NCI-H524 treated with DMSO at 0.1 percent for 48 hours (cell line): ENCODE measurements around the gene ANTXRL.
"Not testable (repeated sequence)": the region's sequence is repeated elsewhere in the genome, so short reads cannot be mapped to it uniquely, and the experiment has no call there.

ENCODE experiments used
- DNase-seq: peaks from one replicate; lab custom pipeline; 2025; lab: John Stamatoyannopoulos, UW

Gene ANTXRL

DNA sequence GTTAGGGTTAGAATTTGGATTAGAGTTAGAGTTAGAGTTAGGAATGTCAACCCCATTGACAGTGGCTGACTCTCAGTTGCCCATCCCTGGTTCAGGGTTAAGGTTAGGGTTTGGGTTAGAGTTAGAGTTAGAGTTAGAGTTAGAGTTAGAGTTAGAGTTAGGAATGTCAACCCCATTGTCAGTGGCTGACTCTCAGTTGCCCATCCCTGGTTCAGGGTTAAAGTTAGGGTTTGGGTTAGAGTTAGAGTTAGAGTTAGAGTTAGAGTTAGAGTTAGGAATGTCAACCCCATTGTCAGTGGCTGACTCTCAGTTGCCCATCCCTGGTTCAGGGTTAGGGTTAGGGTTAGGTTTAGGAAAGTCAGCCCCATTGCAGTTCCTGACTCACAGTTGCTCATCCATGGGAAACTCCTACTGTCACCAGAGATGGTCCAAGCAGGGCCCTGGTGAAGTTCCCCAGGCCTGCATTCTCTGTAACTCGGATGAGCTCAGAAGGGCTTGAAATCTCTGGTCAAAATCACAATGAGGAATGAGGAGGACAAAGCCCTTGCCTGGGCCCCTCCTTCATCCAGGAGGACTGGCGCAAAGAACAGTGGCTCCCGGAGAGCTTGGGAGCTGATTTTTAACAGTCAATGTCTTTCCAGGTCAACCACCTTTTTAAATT is 8.7 kb downstream of the ANTXRL start:
- DNase-seq = not testable (repeated sequence)

DNA sequence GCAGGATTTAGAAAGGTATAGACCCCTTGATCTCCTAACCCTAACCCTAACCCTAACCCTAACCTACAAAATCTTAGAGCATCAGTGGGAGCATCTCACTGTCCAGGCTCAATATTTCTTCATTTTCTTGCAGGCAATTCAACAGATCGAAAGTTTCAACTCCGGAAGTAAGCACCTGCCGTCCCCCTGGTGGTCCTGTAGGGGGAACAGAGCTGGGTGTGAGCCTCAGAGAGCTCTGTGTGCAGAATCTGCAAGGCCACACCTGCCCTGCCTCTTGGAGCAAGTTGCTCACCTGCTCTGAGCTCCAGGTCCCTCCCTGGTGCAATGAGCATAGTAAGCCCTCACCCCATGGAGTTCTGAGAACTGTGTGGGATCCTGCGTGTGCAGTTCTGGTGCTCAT is 9.3 kb downstream of the ANTXRL start:
- DNase-seq = not testable (repeated sequence)

DNA sequence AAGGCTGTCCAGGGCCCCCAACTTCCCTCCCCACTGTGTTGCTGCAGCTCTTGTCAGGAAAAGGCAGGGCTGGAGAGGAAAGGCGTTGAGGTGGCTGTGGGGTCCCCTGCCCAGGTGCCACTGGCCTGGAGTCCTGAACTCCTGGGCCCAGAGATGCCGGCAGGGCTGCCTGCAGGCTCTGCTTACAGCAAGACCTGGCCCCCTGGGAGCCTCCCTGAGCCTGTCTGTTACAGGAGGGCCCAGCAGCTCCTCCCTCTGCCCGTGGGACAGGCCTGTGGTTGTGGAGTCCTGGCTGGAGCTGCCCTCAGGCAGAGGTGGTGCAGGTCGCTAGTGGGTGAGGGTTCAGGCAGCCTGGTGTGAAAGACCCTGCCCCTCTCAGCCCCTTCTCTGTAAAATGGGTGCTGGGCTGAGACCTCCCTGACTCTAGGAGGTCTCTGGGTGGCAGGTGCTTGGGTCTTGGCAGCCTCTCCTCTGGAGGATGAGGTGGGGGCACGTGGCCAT is 9.9 kb downstream of the ANTXRL start:
- no peak for DNase-seq

DNA sequence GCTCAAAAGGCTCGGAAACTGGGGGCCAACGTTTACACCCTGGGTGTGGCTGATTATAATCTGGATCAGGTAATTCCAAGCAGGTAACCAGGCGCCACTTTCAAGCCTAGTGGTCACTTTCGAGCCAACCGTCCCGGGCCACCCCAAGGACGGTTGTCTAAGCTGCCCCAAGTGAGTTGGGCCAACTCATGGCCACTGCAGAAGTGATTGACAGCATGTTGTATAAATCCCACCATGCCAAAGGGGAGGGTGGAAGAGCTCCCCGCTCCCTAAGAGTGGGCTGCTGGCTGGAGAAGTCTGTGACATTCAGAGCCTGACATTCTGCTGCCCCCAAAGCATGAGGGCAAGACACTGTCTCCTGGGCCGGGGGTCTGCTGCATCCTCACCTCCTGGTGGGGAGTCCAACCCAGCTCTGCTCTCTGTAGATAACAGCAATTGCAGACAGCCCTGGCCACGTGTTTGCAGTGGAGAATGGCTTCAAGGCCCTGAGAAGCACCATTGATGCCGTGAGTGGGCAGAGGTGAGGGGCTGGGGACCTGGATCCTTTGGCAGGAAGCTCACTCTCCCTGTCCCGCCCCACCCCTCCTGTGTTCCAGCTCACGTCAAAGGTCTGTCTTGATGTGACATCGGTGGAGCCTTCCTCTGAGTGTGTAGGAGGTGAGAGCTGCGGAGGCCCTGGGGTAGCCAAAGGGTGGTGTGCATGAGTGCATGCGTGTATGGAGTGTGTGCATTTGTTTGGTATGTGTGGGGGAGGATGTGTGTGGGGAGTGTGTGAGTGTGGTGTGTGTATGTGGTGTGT is 10.8 kb downstream of the ANTXRL start:
- no peak for DNase-seq

DNA sequence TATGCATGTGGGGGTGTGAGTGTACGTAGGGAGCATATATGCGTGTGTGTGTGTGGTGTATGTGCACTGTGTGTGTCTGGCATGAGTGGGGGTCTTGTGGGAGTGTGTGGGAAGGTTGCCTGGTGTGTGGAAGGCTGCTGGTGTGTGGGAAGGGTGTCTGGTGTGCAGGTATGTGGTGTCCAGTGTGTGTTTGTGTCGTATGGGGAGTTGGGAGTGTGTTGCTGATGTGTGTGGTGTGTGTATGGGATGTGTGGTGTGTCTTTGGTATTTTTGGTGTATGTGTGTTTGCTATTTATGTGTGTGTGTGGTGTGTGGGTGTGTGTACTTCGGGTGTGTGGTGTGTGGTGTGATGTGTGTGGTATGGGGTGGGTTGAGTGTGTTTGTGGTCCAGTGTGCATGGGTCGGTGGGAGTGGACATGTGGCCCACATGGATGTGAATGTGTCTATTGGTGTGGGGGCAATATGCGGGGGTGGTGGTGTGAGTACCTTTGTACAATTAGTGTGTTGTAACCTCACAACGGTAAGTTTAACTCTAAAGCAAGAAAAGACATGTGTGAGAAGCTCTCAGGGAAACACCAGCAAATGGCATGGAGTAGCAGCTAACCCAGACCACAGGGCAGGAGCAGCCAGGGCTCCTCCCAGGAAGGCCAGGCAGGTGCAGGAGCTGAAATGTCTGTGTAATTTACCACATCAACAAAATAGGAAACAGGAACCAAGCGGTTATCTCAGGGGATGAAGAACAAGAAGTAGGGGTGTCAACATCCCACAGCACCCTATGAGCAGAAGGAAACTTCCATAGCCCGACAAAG is 11.9 kb downstream of the ANTXRL start:
- no peak for DNase-seq

DNA sequence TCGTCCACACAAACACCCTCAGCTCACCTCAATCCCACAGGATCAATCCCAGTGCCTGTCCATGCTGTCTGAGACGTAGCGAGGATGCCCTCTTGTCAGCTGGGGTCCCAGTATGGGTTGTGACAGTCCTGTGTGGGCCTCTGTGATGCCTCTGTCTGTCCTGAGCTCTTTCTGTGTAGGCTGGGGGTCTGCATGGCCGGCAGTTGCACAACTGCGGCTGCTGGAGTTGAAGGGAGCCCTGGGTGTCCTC is 12.4 kb downstream of the ANTXRL start:
- DNase-seq = no peak

DNA sequence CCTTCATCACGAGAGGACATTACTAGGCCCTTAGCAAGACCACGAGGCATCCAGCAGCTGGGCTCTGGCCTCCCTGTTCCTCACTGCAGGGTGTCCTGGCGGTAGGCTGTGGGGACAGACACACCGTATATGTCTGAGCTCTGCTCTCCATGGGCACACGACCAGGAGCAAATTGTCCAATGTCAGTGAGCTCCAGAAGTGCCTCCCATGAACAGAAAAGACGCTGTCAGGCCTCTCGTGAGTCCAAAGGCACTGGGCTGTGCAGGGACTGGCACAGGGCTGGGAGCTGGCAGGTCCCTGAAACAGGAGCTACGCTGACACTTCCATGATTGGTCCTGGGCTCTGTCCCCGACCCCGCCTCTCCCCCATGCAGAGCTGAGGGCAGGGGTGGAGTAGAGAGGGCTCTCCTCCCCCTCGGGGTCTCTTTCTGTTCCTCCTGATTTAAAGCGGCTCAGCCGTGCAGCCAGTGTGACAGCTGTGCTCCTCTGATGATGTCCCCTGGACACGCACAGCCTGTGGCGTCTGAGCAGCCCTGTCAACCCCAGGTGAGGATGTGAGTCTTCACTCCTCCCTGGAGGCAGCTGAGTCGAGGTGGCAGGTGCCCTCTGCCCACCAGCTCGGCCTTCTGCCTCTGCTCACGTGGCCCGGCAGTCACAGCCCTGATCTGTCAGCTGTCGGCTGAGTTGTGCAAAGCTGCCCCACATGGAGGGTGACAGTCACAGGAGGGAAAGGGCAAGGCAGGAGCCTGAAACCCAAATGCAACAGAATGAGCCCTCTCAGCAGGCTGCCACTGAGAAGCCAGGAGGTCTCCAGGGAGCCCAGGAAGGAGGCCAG is 13.0 kb downstream of the ANTXRL start:
- DNase-seq = no peak

DNA sequence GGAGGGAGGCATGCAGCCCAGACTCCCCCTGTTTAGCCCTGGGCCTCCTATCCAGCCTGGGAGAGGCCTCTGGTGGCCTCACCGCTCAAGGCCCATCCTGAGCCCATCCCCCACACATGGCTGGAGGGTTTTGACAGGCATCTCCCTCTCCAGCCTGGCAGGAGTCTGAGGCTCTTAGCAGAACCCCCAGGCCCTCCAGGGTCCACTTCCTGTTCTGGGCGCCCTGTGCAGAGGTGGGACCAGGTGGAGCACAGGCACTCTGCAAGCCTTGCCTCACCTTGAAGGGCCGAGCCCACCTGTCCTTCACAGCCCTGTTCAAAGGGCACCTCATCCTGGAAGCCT is 13.5 kb downstream of the ANTXRL start:
- not testable (repeated sequence) for DNase-seq

DNA sequence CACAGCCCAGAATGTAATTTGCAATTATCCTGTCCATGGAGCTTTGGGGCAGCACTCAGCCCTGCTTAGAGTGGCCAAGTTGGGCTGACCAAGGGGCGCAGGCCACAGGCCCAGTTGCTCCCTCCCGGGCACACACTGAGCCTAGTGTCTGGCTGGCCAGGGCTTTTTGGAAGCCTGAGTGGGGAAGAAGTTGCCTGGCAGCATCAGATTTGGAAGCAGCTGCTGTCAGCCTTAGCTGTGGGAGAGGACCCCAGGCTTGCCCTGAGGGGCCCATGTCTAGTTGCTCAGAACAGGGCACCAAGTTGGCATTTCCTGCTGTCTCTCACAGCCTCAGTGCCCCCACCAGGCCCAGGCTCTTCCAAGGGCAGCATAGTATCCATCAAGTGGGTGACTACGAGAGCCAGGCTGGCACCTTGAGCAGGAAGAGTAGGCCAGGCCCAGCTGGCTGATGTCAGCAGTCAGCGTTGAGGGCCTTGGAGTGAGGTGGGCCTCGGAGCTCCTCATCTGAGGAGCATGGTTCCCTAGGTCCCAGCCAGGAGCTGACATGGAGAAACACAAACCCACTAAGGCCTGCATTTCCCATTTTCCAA is 14.4 kb downstream of the ANTXRL start:
- DNase-seq = no peak

DNA sequence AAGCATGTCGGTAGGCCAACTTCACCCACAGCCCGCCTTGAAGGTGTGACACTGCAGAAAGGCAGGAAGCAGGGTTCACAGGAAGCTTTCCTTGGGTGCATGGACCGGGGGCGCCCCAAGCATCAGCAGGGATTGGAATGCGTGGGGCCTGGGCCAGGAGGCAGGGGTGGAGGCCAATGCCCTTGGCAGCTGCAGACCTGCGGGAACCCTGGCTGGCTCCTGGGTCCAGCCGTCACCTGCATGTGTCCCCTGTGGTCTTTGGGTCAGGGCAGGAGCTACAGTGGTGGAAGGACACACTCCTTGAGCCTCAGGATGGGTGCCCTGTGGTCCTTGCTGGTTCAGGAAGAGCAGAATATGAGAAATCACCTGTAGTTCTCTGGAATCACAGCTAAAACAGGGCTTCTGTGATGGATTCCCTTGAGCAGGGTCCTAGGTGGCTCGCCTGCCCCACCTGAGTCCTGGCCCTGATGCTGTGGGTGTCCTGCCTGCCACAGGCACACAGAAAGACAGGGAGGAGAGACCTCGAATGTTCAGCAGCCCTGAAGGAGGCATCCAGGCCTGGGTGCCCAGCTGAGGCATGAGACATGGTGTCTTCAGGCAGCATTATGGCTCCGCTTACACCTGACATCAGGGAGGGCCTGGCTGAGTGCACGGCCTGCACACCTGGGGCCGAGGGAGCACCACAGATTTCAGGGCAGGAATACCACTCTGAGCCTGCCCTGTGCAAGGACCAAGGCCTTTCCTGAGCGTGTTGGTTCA is 15.1 kb downstream of the ANTXRL start:
- no peak for DNase-seq

DNA sequence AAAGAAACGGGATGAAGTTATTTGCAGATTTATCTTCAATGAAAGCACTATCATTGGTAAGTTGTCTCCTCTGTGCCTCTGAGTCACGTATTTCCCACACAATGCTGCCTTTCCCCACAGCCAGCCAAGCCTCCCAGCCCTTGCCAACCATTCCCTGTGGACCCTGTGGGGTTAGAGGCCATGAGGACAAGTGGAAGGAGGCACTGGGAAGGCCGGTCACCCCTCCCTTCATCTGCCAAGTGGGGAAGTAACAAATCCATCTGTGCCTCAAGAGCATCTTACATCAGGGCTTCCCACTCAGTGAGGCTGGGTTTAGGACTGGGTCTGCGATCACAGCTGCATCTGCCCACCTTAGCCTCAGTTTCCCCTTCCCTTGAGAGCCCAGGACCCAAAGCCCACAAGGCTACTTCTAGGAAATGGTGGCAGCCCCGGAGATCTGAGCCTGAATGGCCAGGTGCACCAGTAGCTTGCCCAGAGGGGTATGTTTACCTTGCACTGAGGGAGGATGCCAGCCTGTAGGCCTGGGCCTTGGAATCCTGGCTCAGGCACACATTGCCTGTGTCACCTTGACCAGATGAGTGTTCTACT is 16.1 kb downstream of the ANTXRL start:
- DNase-seq = not testable (repeated sequence)

DNA sequence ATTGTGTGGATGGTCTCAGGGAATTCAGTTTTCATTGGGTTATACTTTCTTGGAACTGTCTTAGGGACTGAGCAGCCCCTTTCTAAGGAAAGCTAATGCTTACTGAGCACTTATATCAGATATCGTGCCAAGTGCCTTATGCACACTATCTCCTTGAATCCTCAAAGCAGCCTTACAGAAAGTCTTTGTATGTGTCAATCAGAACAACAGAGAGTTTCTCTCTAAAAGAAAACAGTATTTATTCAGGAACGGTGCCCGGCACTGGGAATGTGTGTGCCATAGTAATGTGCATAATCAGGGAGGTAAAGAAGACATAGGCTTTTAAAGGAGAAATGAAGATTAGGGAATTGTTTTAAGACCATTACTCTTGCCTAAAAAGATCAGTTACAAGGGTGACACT is 17.3 kb downstream of the ANTXRL start:
- DNase-seq = no peak

DNA sequence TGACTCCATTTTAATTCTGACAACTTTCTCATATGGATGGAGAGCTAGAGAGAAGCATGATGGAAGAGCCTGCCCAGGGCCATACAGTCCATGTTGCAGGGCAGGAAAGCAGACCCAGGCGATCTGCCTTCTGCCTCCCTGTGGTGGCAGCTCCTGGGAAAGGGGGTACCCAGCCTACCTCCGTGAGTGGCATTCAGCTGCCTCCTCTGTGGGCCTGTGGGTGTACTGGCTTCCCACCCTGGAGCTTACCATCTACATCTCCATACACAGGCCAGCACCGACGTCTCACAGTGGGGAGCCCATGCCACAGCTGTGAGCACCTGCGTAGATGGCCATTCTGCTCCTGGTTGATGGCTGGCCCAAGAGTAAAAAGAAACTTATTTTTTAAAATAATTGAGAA is 17.9 kb downstream of the ANTXRL start:
- not testable (repeated sequence) for DNase-seq

DNA sequence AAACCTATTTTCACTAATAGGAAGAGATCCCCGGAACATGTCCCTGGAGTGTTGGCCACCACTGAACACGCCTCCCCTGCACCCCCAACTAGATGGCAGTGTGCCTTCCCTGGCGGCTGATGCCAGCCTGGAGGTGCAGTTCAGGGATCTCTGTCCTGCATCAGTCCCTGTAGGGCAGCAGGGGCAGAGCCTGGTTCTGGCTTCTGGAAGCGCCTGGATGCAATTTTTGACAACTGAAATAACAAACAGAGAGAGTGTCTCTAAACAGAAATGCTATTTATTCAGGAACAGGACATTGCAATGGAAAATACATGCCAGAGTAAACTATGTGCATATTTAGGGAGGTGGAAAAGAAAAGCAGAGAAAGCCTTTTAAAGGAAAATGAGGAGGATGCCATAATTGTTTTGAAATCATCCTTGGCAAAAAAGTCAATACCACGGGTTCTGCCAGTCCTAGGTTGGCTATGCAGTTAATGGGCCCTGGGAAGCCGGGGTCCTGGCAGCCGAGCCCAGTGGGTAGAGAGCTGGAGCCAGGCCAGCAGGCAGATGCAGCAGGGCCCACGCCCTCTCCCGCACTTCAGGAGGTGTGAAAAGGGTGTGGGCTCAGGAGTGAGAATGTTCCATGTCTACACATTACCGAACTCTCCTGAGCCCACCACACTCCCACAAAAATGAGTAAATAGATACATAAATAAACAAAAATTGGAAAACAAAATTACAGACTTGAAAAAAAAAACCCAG is 18.5 kb downstream of the ANTXRL start:
- DNase-seq = no peak

DNA sequence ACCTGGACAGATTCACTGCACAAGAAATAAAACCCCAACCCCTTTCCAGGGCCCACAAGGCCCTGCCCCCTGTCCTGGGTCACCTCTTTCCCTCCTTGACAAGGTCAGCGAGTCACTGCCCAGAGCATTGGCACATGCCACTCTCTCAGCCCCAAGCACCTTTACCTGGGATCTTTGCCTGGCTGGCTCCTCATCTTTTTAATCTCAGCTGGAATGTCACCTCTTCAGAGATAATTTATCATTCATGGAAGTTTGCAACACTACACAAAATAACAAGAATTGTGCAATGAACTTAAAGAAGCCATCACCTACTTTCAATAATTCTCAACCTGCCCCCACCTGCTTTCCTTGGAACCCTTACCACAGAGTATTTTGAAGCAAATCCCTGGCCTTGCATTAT is 19.2 kb downstream of the ANTXRL start:
- no peak for DNase-seq

DNA sequence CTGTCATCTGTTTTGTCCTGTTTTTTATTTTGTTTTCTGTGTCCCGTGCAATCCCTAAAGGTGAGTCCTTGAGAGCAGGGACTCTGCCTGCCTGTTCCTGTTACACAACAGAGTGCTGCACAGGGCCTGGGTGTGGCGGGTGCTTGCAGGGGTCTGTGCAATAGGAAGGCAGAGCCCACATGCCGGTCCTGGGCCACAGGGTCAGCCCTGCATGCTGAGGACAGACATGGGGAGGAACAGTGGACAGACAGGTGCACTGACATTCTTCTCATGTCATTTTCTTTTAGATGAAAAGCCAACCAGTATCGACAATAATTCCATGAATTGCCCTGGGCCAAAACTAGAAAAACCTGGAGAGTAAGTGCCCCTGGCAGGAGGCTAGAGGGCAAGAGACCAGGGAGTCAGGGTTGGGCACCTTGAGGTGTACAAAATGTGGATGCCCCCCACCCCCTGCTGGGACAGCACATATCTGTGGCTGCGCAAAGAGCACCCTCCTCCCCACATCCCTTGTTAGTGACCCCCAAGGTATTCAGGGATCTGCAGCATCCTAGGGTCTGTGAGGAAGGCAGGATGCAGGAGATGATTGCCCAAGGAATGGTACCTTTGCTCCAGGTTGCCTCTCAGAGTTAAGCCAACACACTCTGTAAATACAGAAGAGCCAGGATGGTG is 19.9 kb downstream of the ANTXRL start:
- no peak for DNase-seq

DNA sequence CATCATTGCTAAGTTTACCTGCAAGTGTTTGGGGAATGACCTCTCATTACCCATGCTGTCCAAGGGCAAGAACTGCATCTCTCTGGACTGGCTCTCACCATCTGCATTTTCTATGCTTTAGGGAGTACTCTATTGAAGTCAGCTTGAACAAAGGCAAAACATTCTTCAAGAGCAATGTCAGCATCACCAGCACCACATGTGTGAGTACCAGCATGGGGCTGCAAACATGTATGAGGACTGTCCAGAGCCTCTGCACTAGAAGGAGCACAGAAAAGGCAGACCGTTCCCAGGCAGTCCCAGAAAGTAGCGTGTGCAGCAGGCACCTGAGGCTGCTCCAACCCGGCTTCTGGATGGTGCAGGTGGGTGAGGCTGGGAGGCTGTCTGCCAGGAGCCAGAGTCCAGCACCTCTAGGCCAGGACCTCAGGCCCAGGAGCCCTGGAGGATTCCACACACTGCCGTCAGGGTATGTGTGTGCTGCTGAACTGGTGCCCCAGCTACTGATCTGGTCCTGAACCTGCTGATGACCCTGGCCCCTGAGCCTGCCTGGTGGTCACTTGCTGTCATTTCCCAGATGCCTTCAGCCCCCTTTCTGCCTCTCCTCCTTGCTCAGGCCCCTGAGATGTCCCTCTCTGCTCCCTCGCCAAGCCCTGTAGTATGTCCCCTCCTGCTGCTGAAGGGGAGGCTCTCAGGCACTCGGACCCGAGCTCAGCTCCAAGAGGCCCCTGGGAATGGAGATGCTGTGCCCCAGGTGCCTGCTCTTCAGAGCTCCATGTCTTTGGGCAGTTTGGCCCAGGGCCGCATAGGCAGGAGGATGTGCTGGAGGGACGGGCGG is 20.7 kb downstream of the ANTXRL start:
- DNase-seq = no peak

DNA sequence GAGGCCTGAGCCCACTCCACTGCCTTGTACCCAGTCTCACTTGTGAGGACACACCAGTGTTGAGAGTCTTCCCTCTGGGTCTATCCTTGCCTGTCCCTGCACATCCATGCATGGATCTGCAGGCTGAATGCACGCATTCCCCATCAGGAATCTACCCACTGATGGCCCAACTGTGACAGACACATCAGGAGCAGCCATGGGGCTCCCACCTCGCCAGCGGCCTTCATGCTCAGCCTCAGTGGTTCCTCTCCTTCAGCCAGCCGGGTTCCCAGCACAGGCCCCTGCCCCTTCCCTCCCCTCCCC is 21.3 kb downstream of the ANTXRL start:
- no peak for DNase-seq
